Smooth muscle cell (in vitro differentiated cells): ENCODE measurements around the gene KLLN. TPM values are rescaled to one million over a fixed set of nuclear protein-coding genes. Genes with fewer than 3 reads are reported as not detected.
A peak's percentile ranks its signal among the peaks of the same experiment; 100 is the strongest.

Source experiments
- DNase-seq: peaks from one replicate; lab custom pipeline; 2025; ENCODE audit not compliant: unreplicated experiment; lab: John Stamatoyannopoulos, UW
- H2AFZ ChIP-seq: fragments of 200-600 bp; sonication (generic); 2 replicates; pipeline ENCODE4 v1.6.0; 2016; ENCODE audit warnings: antibody characterized with exemption, low read depth, mild to moderate bottlenecking
- H3F3A ChIP-seq: fragments of 200-600 bp; sonication (generic); 2 replicates; pipeline ENCODE4 v1.6.0; 2017; ENCODE audit warnings: antibody characterized with exemption, low read depth
- H3K27ac ChIP-seq: fragments of 200-600 bp; sonication (generic); 2 replicates; pipeline ENCODE4 v1.5.1; 2016; ENCODE audit warnings: low read depth, mild to moderate bottlenecking
- H3K27me3 ChIP-seq: fragments of 200-600 bp; sonication (generic); 2 replicates; pipeline ENCODE4 v1.6.1; 2016; ENCODE audit warnings: low read depth, mild to moderate bottlenecking
- H3K36me3 ChIP-seq: fragments of 200-600 bp; sonication (generic); 2 replicates; pipeline ENCODE4 v1.5.1; 2016; ENCODE audit warnings: low read depth
- H3K4me1 ChIP-seq: fragments of 200-600 bp; sonication (generic); 2 replicates; pipeline ENCODE4 v1.5.1; 2016; ENCODE audit warnings: low read depth
- H3K4me2 ChIP-seq: fragments of 200-600 bp; sonication (generic); 2 replicates; pipeline ENCODE4 v1.6.0; 2016; ENCODE audit warnings: mild to moderate bottlenecking
- H3K4me3 ChIP-seq: fragments of 200-600 bp; sonication (generic); 2 replicates; pipeline ENCODE4 v1.5.1; 2016; ENCODE audit warnings: mild to moderate bottlenecking
- H3K79me2 ChIP-seq: fragments of 200-600 bp; sonication (generic); 2 replicates; pipeline ENCODE4 v1.6.0; 2016; ENCODE audit warnings: low read depth, mild to moderate bottlenecking
- H3K9ac ChIP-seq: fragments of 200-600 bp; sonication (generic); 2 replicates; pipeline ENCODE4 v1.6.0; 2016; ENCODE audit warnings: low read depth
- H3K9me3 ChIP-seq: fragments of 200-600 bp; sonication (generic); replicated peaks from 2 replicates; pipeline ENCODE4 v1.5.1; 2016; ENCODE audit warnings: low read depth
- H4K20me1 ChIP-seq: fragments of 200-600 bp; sonication (generic); 2 replicates; pipeline ENCODE4 v1.6.0; 2016; ENCODE audit warnings: low read depth
- CTCF ChIP-seq: fragments of 200-600 bp; sonication (generic); IDR thresholded peaks from 2 replicates; pipeline ENCODE4 v1.5.1; 2017; ENCODE audit warnings: borderline replicate concordance, mild to moderate bottlenecking, antibody characterized with exemption; ENCODE audit not compliant: insufficient read depth, poor library complexity, severe bottlenecking
- WGBS: methylation state at CpG from one replicate; pipeline ENCODE4 v1.1.7; 2016; ENCODE audit warnings: low lambda C conversion rate; 5-methylcytosine and 5-hydroxymethylcytosine counted together
- polyA plus RNA-seq: library from polyadenylated mRNA; unstranded; fragments of >200 nt; fragmentation: Nextera tagmentation; extraction: Ambion mirVana; gene quantifications from 2 replicates; pipeline ENCODE4 v1.2.1, GENCODE V29; 2016
- total RNA-seq: library from RNA; depleted of rRNA; stranded (reverse); fragments of >200 nt; gene quantifications from 2 replicates; pipeline ENCODE4 v1.2.3, GENCODE V29; 2014

The KLLN gene
- total and polyA plus RNA-seq, 2 experiments from 2014 or later: 0.18 TPM; not detected in 1

GRCh38 chr10:87827681-87828080, 35.7 kb downstream of the KLLN start:
- H3K27me3 ChIP-seq: peaks cover 5% of the 10 kb centered on the region
- TF ChIP-seq CTCF: no peak
- H3K79me2 ChIP-seq: no peaks in the 10 kb centered on the region
- no peak overlapping the region for H3K4me2 ChIP-seq
- DNase-seq: no peak
- no peaks in the 10 kb centered on the region for H3K4me1 ChIP-seq
- no peaks in the 10 kb centered on the region for H4K20me1 ChIP-seq
- no peak overlapping the region for H2AFZ ChIP-seq
- no peaks in the 10 kb centered on the region for H3F3A ChIP-seq
- no peak overlapping the region for H3K9ac ChIP-seq
- H3K9me3 ChIP-seq: no peaks in the 10 kb centered on the region
- H3K4me3 ChIP-seq: no peak overlapping the region
- H3K27ac ChIP-seq: no peak overlapping the region
- no peaks in the 10 kb centered on the region for H3K36me3 ChIP-seq
- WGBS: 98% methylated on average over 2 of the region's 2 CpGs

GRCh38 chr10:87826653-87827052, 36.7 kb downstream of the KLLN start:
- Histone ChIP-seq H3K79me2 (no peaks in the 10 kb centered on the region), H4K20me1 (no peaks in the 10 kb centered on the region), H3F3A (no peaks in the 10 kb centered on the region), H3K27ac (no peak overlapping the region), H3K9ac (no peak overlapping the region), H3K36me3 (no peaks in the 10 kb centered on the region), H3K27me3 (peaks cover 5% of the 10 kb centered on the region), H2AFZ (no peak overlapping the region), H3K4me2 (no peak overlapping the region), H3K4me1 (no peaks in the 10 kb centered on the region), H3K4me3 (no peak overlapping the region), H3K9me3 (no peaks in the 10 kb centered on the region)
- DNase-seq: no peak
- TF ChIP-seq CTCF: no peak

- no peak overlapping the region for H2AFZ ChIP-seq
- no peak for DNase-seq
- no peaks in the 10 kb centered on the region for H3K36me3 ChIP-seq
- H3K79me2 ChIP-seq: peaks cover 37% of the 10 kb centered on the region
- 95% methylated on average over 6 of the region's 6 CpGs for WGBS
- no peaks in the 10 kb centered on the region for H3F3A ChIP-seq
- peaks cover 15% of the 10 kb centered on the region for H3K4me1 ChIP-seq
- no peak overlapping the region for H3K4me3 ChIP-seq
- H3K27ac ChIP-seq: no peak overlapping the region
- H3K4me2 ChIP-seq: peak overlapping the region; percentile 93
- no peak for TF ChIP-seq CTCF
- H3K27me3 ChIP-seq: peaks cover 5% of the 10 kb centered on the region
- H4K20me1 ChIP-seq: peaks cover 27% of the 10 kb centered on the region
- H3K9ac ChIP-seq: no peak overlapping the region
- H3K9me3 ChIP-seq: no peaks in the 10 kb centered on the region
These were observed 44.1 kb downstream of the KLLN start for GRCh38 chr10:87819289-87819585.

- DNase-seq: no peak
- H3K27me3 ChIP-seq: peaks cover 5% of the 10 kb centered on the region
- peak overlapping the region; percentile 71 for H3K4me3 ChIP-seq
- no peaks in the 10 kb centered on the region for H3F3A ChIP-seq
- 17% methylated on average over 29 of the region's 29 CpGs for WGBS
- peak overlapping the region; percentile 25 for H3K9ac ChIP-seq
- peak overlapping the region; percentile 93 for H3K4me2 ChIP-seq
- H2AFZ ChIP-seq: peak overlapping the region; percentile 95
- peaks cover 43% of the 10 kb centered on the region for H3K79me2 ChIP-seq
- H4K20me1 ChIP-seq: peaks cover 31% of the 10 kb centered on the region
- no peaks in the 10 kb centered on the region for H3K36me3 ChIP-seq
- no peaks in the 10 kb centered on the region for H3K9me3 ChIP-seq
- peak overlapping the region; percentile 39 for H3K27ac ChIP-seq
- TF ChIP-seq CTCF: no peak
- H3K4me1 ChIP-seq: peaks cover 15% of the 10 kb centered on the region
These were observed 44.6 kb downstream of the KLLN start for GRCh38 chr10:87818505-87819288.
